GM23338 (cell line): Measurements from ENCODE around the gene ADAD1. TPM values are rescaled to one million over a fixed set of nuclear protein-coding genes. Genes with fewer than 3 reads are reported as not detected.

Experiments used
- polyA plus RNA-seq: library from polyadenylated mRNA; unstranded; fragments of >200 nt; fragmentation: Nextera tagmentation; extraction: Ambion mirVana; gene quantifications from 2 replicates; pipeline ENCODE4 v1.2.1, GENCODE V29; 2016
- total RNA-seq: library from RNA; depleted of rRNA; stranded (reverse); fragments of >200 nt; shearing (Covaris generic); gene quantifications from 2 replicates; pipeline ENCODE4 v1.2.3, GENCODE V29; 2014; rRNA removed

ADAD1 gene
- total and polyA plus RNA-seq, 2 experiments from 2014 or later = not detected

Other genes with a start within 250 kb of the ADAD1 start
- 62.5 and 70.3 TPM in 2 replicates for gene BLTP1, start 226.7 kb upstream of the ADAD1 start, total RNA-seq
- 9.7 and 12.9 TPM in 2 replicates for gene BLTP1, start 226.7 kb upstream of the ADAD1 start, polyA plus RNA-seq
- not detected in 2 replicates for gene IL2, start 77.7 kb downstream of the ADAD1 start, total RNA-seq
- gene IL2, start 77.7 kb downstream of the ADAD1 start, polyA plus RNA-seq = not detected in 2 replicates
- not detected in 2 replicates for gene IL21, start 242.1 kb downstream of the ADAD1 start, total RNA-seq
- not detected in 2 replicates for gene IL21, start 242.1 kb downstream of the ADAD1 start, polyA plus RNA-seq